Measurements from ENCODE around the gene MCHR1.

MCHR1 gene

DNA sequence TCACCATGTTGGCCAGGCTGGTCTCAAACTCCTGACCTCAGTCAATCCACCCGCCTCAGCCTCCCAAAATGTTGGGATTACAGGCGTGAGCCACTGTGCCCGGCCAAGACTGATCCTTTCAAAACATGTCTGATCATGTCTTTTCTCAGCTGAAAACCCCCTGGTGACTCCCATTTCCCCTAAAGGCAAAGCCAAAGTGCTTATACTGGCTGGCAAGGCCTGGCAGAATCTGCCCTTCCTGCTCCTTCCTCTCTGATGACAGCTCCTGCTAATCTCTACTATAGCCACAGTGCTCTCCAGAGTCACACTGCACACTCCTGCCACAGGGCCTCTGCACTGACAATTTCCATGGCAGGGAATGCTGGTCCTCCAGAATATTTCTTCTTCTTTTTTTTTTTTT lies 2.6 kb upstream of the MCHR1 start:
- WGBS, result 97% methylated on average over 3 of the region's 3 CpGs
- no peaks in the 10 kb centered on the region for H3K27me3 ChIP-seq (ENCODE audit: insufficient read depth, low read length)
- H3K9ac ChIP-seq (ENCODE audit: low read depth, low read length), result no peak overlapping the region

DNA sequence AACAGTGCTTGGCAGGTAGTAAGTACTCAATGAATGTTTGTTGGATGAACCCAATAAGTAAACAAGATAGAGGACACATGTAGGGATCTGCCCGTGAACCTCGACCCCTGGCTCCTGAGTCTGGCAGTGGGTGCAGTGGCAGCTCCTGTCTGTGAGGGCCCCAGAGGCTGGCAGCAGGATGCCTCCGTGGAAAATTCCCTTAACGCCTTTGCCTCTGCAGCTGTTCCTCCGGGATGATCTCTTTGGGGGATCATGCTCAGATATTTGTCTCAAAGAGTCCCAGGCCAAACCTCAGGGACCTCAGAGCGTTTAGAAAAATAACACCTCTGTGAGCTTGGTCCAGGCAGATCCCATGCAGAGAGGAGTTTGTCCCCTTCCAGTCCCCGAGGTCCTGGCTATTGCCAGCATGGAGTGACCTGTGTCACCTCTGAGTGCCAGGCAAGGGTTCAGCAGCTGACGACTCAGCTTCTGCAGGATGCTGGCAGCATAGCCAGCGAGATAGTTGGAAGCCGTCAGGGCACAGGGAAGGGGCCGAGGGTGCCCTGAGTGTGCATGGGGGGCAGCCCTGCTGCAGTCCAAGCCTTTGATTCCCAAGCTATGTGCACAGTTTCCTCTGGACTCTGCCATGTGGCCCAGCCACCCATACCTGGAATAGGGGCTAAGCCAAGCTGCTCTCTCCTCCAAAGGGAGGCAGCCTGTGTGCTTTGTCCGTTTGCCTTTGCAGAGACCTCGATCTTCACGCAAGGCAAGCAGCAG lies 613 bp upstream of the MCHR1 start:
- Histone ChIP-seq H3K36me3 (ENCODE audit: insufficient read depth, low read length) (peaks cover 3% of the 10 kb centered on the region; the same call in 1 of the 2 replicates), H3K27ac (ENCODE audit: low read depth, low read length) (no peak overlapping the region), H3K27me3 (ENCODE audit: insufficient read depth, low read length) (no peaks in the 10 kb centered on the region), H3K4me3 (ENCODE audit: low read length) (peak overlapping the region; percentile 50), H3K9ac (ENCODE audit: low read depth, low read length) (peak overlapping the region; percentile 41; the same call in 1 of the 2 replicates), H3K9me3 (ENCODE audit: insufficient read depth, low read depth, low read length) (no peaks in the 10 kb centered on the region), H3K4me1 (ENCODE audit: insufficient read depth, low read length) (peaks cover 28% of the 10 kb centered on the region)
- WGBS, result 73% methylated on average over 14 of the region's 14 CpGs

More for the DNA sequence above, 2.6 kb upstream of the MCHR1 start:
- H3K4me3 ChIP-seq (ENCODE audit: low read length), result no peak overlapping the region
- no peaks in the 10 kb centered on the region for H3K9me3 ChIP-seq (ENCODE audit: insufficient read depth, low read depth, low read length)
- no peaks in the 10 kb centered on the region for H3K36me3 ChIP-seq (ENCODE audit: insufficient read depth, low read length)
- no peak overlapping the region for H3K27ac ChIP-seq (ENCODE audit: low read depth, low read length)
- H3K4me1 ChIP-seq (ENCODE audit: insufficient read depth, low read length), result peaks cover 22% of the 10 kb centered on the region

GRCh38 chr22:40679964-40680818 lies 907 bp downstream of the MCHR1 start:
- peak overlapping the region; percentile 41; the same call in 1 of the 2 replicates for H3K9ac ChIP-seq (ENCODE audit: low read depth, low read length)
- no peak overlapping the region for H3K27ac ChIP-seq (ENCODE audit: low read depth, low read length)
- peaks cover 3% of the 10 kb centered on the region; the same call in 1 of the 2 replicates for H3K36me3 ChIP-seq (ENCODE audit: insufficient read depth, low read length)
- H3K27me3 ChIP-seq (ENCODE audit: insufficient read depth, low read length), result no peaks in the 10 kb centered on the region
- no peaks in the 10 kb centered on the region for H3K9me3 ChIP-seq (ENCODE audit: insufficient read depth, low read depth, low read length)
- H3K4me1 ChIP-seq (ENCODE audit: insufficient read depth, low read length), result peaks cover 33% of the 10 kb centered on the region
- 45% methylated on average over 9 of the region's 9 CpGs for WGBS
- H3K4me3 ChIP-seq (ENCODE audit: low read length), result peak overlapping the region; percentile 50

DNA sequence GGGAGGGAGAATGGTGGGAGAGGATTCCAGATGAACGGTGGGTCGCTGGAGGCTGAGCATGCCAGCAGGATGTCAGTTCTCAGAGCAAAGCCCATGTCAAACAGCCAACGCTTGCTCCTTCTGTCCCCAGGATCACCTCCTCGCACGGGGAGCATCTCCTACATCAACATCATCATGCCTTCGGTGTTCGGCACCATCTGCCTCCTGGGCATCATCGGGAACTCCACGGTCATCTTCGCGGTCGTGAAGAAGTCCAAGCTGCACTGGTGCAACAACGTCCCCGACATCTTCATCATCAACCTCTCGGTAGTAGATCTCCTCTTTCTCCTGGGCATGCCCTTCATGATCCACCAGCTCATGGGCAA lies 1.5 kb downstream of the MCHR1 start:
- WGBS, result 93% methylated on average over 15 of the region's 15 CpGs
- H3K4me3 ChIP-seq (ENCODE audit: low read length), result no peak overlapping the region
- H3K9ac ChIP-seq (ENCODE audit: low read depth, low read length), result no peak overlapping the region
- H3K4me1 ChIP-seq (ENCODE audit: insufficient read depth, low read length), result peaks cover 36% of the 10 kb centered on the region
- no peaks in the 10 kb centered on the region for H3K27me3 ChIP-seq (ENCODE audit: insufficient read depth, low read length)
- peaks cover 3% of the 10 kb centered on the region; the same call in 1 of the 2 replicates for H3K36me3 ChIP-seq (ENCODE audit: insufficient read depth, low read length)
- no peak overlapping the region for H3K27ac ChIP-seq (ENCODE audit: low read depth, low read length)
- no peaks in the 10 kb centered on the region for H3K9me3 ChIP-seq (ENCODE audit: insufficient read depth, low read depth, low read length)

DNA sequence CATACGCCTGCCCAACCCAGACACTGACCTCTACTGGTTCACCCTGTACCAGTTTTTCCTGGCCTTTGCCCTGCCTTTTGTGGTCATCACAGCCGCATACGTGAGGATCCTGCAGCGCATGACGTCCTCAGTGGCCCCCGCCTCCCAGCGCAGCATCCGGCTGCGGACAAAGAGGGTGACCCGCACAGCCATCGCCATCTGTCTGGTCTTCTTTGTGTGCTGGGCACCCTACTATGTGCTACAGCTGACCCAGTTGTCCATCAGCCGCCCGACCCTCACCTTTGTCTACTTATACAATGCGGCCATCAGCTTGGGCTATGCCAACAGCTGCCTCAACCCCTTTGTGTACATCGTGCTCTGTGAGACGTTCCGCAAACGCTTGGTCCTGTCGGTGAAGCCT lies 2.2 kb downstream of the MCHR1 start:
- no peaks in the 10 kb centered on the region for H3K9me3 ChIP-seq (ENCODE audit: insufficient read depth, low read depth, low read length)
- peaks cover 36% of the 10 kb centered on the region for H3K4me1 ChIP-seq (ENCODE audit: insufficient read depth, low read length)
- WGBS, result 95% methylated on average over 19 of the region's 19 CpGs
- no peaks in the 10 kb centered on the region for H3K27me3 ChIP-seq (ENCODE audit: insufficient read depth, low read length)
- H3K4me3 ChIP-seq (ENCODE audit: low read length), result no peak overlapping the region
- peaks cover 3% of the 10 kb centered on the region; the same call in 1 of the 2 replicates for H3K36me3 ChIP-seq (ENCODE audit: insufficient read depth, low read length)
- H3K27ac ChIP-seq (ENCODE audit: low read depth, low read length), result no peak overlapping the region
- no peak overlapping the region for H3K9ac ChIP-seq (ENCODE audit: low read depth, low read length)

- Histone ChIP-seq H3K36me3 (ENCODE audit: insufficient read depth, low read length) (peaks cover 3% of the 10 kb centered on the region; the same call in 1 of the 2 replicates), H3K4me3 (ENCODE audit: low read length) (peak overlapping the region; percentile 46), H3K9me3 (ENCODE audit: insufficient read depth, low read depth, low read length) (no peaks in the 10 kb centered on the region), H3K27me3 (ENCODE audit: insufficient read depth, low read length) (no peaks in the 10 kb centered on the region), H3K27ac (ENCODE audit: low read depth, low read length) (peak overlapping the region; percentile 19; the same call in 1 of the 2 replicates), H3K4me1 (ENCODE audit: insufficient read depth, low read length) (peaks cover 31% of the 10 kb centered on the region), H3K9ac (ENCODE audit: low read depth, low read length) (no peak overlapping the region)
- WGBS, result 2% methylated on average over 9 of the region's 9 CpGs
Observed at GRCh38 chr22:40684728-40685127, 5.4 kb downstream of the MCHR1 start.

GRCh38 chr22:40685406-40685805 lies 6.1 kb downstream of the MCHR1 start:
- Histone ChIP-seq H3K4me1 (ENCODE audit: insufficient read depth, low read length) (peaks cover 32% of the 10 kb centered on the region), H3K9me3 (ENCODE audit: insufficient read depth, low read depth, low read length) (no peaks in the 10 kb centered on the region), H3K4me3 (ENCODE audit: low read length) (peak overlapping the region; percentile 46), H3K27me3 (ENCODE audit: insufficient read depth, low read length) (no peaks in the 10 kb centered on the region), H3K9ac (ENCODE audit: low read depth, low read length) (no peak overlapping the region), H3K27ac (ENCODE audit: low read depth, low read length) (0 out of 2 replicates have a peak overlapping the region, but pooled peaks have one; percentile 3), H3K36me3 (ENCODE audit: insufficient read depth, low read length) (peaks cover 3% of the 10 kb centered on the region; the same call in 1 of the 2 replicates)
- 94% methylated on average over 3 of the region's 3 CpGs for WGBS

DNA sequence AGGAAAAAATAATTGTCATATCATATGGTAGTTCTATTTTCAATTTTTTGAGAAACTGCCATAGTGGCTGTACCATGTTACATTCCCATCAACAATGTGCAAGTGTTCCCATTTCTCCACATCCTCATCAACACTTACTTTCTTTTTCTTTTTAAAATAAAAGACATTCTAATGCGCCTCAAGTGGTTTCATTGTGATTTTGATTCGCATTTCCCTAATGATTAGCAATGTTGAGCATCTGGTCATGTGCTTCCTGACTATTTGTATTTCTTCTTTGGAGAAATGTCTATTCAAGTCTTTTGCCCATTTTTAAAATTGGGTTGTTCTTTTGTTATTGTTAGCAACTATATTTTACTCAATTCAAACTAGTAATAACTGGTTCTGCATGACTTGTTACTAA lies 8.4 kb downstream of the MCHR1 start:
- H3K9me3 ChIP-seq (ENCODE audit: insufficient read depth, low read depth, low read length), result no peaks in the 10 kb centered on the region
- H3K27ac ChIP-seq (ENCODE audit: low read depth, low read length), result peak overlapping the region; percentile 61; the same call in 1 of the 2 replicates
- no peak overlapping the region for H3K9ac ChIP-seq (ENCODE audit: low read depth, low read length)
- H3K4me3 ChIP-seq (ENCODE audit: low read length), result no peak overlapping the region
- WGBS, result 71% methylated on average over 2 of the region's 2 CpGs
- peaks cover 26% of the 10 kb centered on the region for H3K4me1 ChIP-seq (ENCODE audit: insufficient read depth, low read length)
- no peaks in the 10 kb centered on the region for H3K27me3 ChIP-seq (ENCODE audit: insufficient read depth, low read length)
- no peaks in the 10 kb centered on the region for H3K36me3 ChIP-seq (ENCODE audit: insufficient read depth, low read length)

DNA sequence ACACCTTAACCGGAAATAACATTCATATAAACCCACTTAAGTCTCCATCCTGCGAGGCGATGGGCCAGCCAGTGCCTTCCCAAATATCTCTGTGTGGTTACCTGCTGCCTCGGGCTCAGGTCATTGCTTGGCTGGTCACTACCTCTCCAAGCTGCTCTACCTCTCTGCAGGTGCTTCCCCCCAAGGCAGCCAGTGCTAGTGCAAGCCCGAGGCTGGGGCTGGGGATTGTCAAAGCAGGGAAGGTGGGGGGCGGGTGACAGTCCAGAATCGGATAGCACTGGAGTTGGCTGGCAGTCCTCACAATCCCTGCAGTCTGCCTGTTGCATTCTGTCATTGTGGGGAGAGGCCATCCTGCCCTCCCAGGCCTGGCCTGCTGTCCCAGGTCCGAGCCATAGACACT lies 11.1 kb downstream of the MCHR1 start:
- H3K4me3 ChIP-seq (ENCODE audit: low read length), result no peak overlapping the region
- 66% methylated on average over 8 of the region's 8 CpGs for WGBS
- no peaks in the 10 kb centered on the region for H3K9me3 ChIP-seq (ENCODE audit: insufficient read depth, low read depth, low read length)
- H3K4me1 ChIP-seq (ENCODE audit: insufficient read depth, low read length), result peaks cover 17% of the 10 kb centered on the region
- no peaks in the 10 kb centered on the region for H3K27me3 ChIP-seq (ENCODE audit: insufficient read depth, low read length)
- H3K9ac ChIP-seq (ENCODE audit: low read depth, low read length), result no peak overlapping the region
- no peak overlapping the region; the same call in 1 of the 2 replicates for H3K27ac ChIP-seq (ENCODE audit: low read depth, low read length)
- no peaks in the 10 kb centered on the region for H3K36me3 ChIP-seq (ENCODE audit: insufficient read depth, low read length)

- Histone ChIP-seq H3K27me3 (ENCODE audit: insufficient read depth, low read length) (no peaks in the 10 kb centered on the region), H3K27ac (ENCODE audit: low read depth, low read length) (no peak overlapping the region), H3K9me3 (ENCODE audit: insufficient read depth, low read depth, low read length) (no peaks in the 10 kb centered on the region)
Observed at GRCh38 chr22:40691532-40691931, 12.2 kb downstream of the MCHR1 start.

GRCh38 chr22:40694411-40694810 lies 15.1 kb downstream of the MCHR1 start:
- no peaks in the 10 kb centered on the region for H3K36me3 ChIP-seq (ENCODE audit: insufficient read depth, low read length)
- no peaks in the 10 kb centered on the region for H3K27me3 ChIP-seq (ENCODE audit: insufficient read depth, low read length)
- H3K4me1 ChIP-seq (ENCODE audit: insufficient read depth, low read length), result peaks cover 10% of the 10 kb centered on the region; the same call in 1 of the 2 replicates
- H3K27ac ChIP-seq (ENCODE audit: low read depth, low read length), result no peak overlapping the region
- H3K4me3 ChIP-seq (ENCODE audit: low read length), result no peak overlapping the region
- no peak overlapping the region for H3K9ac ChIP-seq (ENCODE audit: low read depth, low read length)
- WGBS, result 85% methylated on average over 7 of the region's 7 CpGs
- no peaks in the 10 kb centered on the region for H3K9me3 ChIP-seq (ENCODE audit: insufficient read depth, low read depth, low read length)

More at GRCh38 chr22:40691532-40691931, 12.2 kb downstream of the MCHR1 start:
- Histone ChIP-seq H3K36me3 (ENCODE audit: insufficient read depth, low read length) (no peaks in the 10 kb centered on the region), H3K9ac (ENCODE audit: low read depth, low read length) (no peak overlapping the region), H3K4me3 (ENCODE audit: low read length) (no peak overlapping the region), H3K4me1 (ENCODE audit: insufficient read depth, low read length) (peaks cover 16% of the 10 kb centered on the region; the same call in 1 of the 2 replicates)

Measured in HUES64 (cell line).